Testis (tissue), 3 donors: ENCODE measurements around the gene GPS1. TPM values are rescaled to one million over a fixed set of nuclear protein-coding genes. Genes with fewer than 3 reads are reported as not detected.

Source experiments
- DNase-seq: peaks from one replicate; pipeline ENCODE4 v3.0.0-alpha.2; 2019
- H3K27ac ChIP-seq, 2 donors: fragments of 200-600 bp; sonication (generic); one replicate each; pipeline ENCODE4 v1.5.1; 2019
- H3K27me3 ChIP-seq: fragments of 200-600 bp; sonication (generic); one replicate; pipeline ENCODE4 v1.5.1; 2019
- H3K36me3 ChIP-seq: fragments of 200-600 bp; sonication (generic); one replicate; pipeline ENCODE4 v1.5.1; 2017; ENCODE audit warnings: low read depth; ENCODE audit errors: missing control alignments
- H3K4me1 ChIP-seq: fragments of 200-600 bp; sonication (generic); one replicate; pipeline ENCODE4 v1.5.1; 2019
- H3K4me3 ChIP-seq, 2 donors: fragments of 200-600 bp; sonication (generic); one replicate each; pipeline ENCODE4 v1.5.1; 2017 to 2019
- H3K9me3 ChIP-seq: fragments of 200-600 bp; sonication (generic); one replicate; pipeline ENCODE4 v1.5.1; 2017
- POLR2A ChIP-seq: fragments of 450-650 bp; IDR thresholded peaks from one replicate; pipeline ENCODE4 v1.6.1; 2017; ENCODE audit warnings: antibody characterized with exemption, mild to moderate bottlenecking, moderate library complexity
- WGBS, 2 donors: methylation state at CpG; one replicate each; pipeline ENCODE4 v1.1.5; 2018; 5-methylcytosine and 5-hydroxymethylcytosine counted together
- intact Hi-C: fragments of 100-400 bp; cut with DNase I; formaldehyde crosslinking; loops from one replicate; pipeline ENCODE4 v1.15.1; 2023; ENCODE audit warnings: low total_unique reads
- polyA plus RNA-seq: library from polyadenylated mRNA; stranded (reverse); fragments of 350-450 nt; fragmentation: Illumina TruSeq; extraction: RNeasy Lipid Tissue Mini Kit (QIAGEN cat#74804); gene quantifications from one replicate; pipeline ENCODE4 v1.2.3, GENCODE V29; 2014; ENCODE audit warnings: low read depth, low replicate concordance; ENCODE audit not compliant: insufficient read depth
- total RNA-seq, 2 donors: library from RNA; depleted of rRNA; stranded (reverse); fragments of >200 nt; gene quantifications; one replicate each; pipeline ENCODE4 v1.2.3, GENCODE V29; 2016
- TF ChIP-seq, protein P1 (sequence below), 3 experiments: fragments of 450-650 bp in 2 of 3; fragments of 200-600 bp in 1 of 3; sonication (generic) in 1 of 3; IDR thresholded peaks; one replicate each; pipeline ENCODE4 v1.5.1; 2016 to 2019; ENCODE audit warnings: antibody characterized with exemption in 3 of 3, mild to moderate bottlenecking in 2 of 3, moderate library complexity in 1 of 3

GPS1 gene
- total and polyA plus RNA-seq, 3 donors from 2014 or later: 170 to 190 (median 178) TPM

DNA sequence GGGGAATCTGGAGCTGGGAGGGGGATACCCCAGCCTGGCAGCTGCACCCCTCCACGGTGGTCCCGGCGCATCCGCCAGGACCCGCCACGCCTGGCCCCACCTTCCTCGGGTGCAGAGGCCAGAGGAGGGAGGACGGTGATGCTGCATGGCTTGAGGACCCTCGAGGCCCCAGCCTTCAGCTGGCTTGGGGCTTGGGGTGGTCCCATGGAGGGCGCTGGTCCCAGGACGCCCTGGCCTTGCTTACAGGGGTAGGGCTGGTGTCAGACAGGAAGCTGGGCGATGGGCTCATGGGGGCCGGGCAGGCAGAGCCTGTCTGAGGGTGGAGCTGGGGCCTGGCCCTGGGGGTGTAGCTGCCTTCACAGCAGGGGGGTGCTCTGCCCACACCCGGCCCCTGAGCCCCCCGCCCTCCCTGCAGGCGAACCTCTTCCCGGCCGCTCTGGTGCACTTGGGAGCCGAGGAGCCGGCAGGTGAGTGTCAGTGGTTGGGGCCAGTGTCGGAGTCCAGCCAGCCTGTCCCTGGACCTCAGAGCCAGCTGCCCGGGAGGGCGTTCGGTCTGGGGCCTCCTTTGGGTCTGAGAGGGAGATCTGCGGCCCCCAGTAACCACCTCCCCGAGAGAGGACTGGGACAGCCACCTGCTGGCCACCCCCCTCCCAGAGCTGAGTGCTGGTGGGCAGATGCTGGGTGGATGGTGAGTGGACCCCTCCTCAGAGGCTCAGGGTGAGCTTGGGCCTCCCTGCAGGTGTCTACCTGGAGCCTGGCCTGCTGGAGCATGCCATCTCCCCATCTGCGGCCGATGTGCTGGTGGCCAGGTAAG, 35.4 kb upstream of the GPS1 start:
- Histone ChIP-seq H3K27me3 (no peaks in the 10 kb centered on the region), H3K4me3 (no peak overlapping the region), H3K36me3 (no peaks in the 10 kb centered on the region), H3K4me1 (peaks cover 6% of the 10 kb centered on the region), H3K9me3 (no peaks in the 10 kb centered on the region), H3K27ac (no peak overlapping the region)
- TF ChIP-seq POLR2A: no peak
- TF ChIP-seq, protein P1, sequence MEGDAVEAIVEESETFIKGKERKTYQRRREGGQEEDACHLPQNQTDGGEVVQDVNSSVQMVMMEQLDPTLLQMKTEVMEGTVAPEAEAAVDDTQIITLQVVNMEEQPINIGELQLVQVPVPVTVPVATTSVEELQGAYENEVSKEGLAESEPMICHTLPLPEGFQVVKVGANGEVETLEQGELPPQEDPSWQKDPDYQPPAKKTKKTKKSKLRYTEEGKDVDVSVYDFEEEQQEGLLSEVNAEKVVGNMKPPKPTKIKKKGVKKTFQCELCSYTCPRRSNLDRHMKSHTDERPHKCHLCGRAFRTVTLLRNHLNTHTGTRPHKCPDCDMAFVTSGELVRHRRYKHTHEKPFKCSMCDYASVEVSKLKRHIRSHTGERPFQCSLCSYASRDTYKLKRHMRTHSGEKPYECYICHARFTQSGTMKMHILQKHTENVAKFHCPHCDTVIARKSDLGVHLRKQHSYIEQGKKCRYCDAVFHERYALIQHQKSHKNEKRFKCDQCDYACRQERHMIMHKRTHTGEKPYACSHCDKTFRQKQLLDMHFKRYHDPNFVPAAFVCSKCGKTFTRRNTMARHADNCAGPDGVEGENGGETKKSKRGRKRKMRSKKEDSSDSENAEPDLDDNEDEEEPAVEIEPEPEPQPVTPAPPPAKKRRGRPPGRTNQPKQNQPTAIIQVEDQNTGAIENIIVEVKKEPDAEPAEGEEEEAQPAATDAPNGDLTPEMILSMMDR (IDR thresholded peaks at IDR 0.05): no peak
- no peak for DNase-seq
- intact Hi-C loops: no loop called here
- 91 to 95% methylated on average over 7 to 22 of the region's 28 CpGs for WGBS, 2 donors

DNA sequence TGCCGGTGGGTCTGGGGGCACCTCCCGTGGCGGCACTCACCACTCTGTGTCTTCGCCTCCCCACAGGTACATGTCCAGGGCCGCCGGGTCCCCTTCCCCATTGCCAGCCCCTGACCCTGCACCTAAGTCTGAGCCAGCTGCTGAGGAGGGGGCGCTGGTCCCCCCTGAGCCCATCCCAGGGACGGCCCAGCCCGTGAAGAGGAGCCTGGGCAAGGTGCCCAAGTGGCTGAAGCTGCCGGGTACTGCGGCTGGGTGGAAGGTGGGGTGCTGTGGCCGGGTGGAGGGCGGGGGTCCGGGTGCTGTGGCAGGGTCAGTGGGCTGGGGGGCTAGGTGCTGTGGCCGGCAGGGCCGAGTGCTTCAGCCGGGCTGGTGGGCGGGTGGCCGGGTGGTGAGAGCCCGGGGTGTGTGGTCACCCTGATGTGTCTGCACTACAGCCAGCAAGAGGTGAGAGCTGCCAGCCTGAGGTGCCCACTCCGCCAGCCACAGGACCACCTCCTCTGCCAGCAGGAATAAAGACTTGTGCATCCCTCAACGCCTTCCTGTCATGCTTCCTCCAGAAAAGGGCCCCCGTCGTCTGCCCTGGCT, 34.7 kb upstream of the GPS1 start:
- H3K27ac ChIP-seq: no peak overlapping the region
- H3K36me3 ChIP-seq: no peaks in the 10 kb centered on the region
- H3K27me3 ChIP-seq: no peaks in the 10 kb centered on the region
- intact Hi-C loops: no loop called here
- H3K4me1 ChIP-seq: peaks cover 13% of the 10 kb centered on the region
- no peaks in the 10 kb centered on the region for H3K9me3 ChIP-seq
- TF ChIP-seq, protein P1 (IDR thresholded peaks at IDR 0.05): no peak
- no peak for TF ChIP-seq POLR2A
- DNase-seq: no peak
- 91 to 93% methylated on average over 21 to 23 of the region's 24 CpGs for WGBS, 2 donors
- H3K4me3 ChIP-seq: no peak overlapping the region

DNA sequence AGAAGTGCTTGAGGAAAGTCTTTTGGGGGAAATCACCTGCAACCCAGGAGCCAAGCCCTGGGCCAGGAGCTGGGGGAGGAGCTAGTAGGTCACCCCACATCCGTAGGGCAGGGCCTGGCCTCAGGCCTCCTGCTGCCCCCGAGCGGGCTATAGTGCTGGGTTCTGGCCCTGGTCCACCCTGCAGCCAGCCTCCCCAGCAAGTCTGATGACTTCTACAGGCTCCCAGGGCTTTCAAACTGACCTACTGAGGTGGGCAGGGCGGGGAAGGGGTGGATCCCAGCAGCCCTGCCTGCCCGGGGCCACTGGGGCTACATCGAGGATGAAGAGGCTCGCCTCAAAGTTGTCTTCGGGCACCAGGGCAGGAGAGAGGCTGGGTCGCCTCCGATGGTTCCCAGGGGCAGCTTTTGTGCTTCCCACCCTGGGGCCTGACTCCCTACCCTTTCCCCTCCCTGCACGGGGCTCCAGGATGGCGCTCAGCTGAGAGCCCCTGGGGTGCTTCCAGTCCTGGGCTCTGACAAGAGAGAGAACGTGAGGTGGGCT, 34.0 kb upstream of the GPS1 start:
- no peaks in the 10 kb centered on the region for H3K27me3 ChIP-seq
- peaks cover 15% of the 10 kb centered on the region for H3K4me1 ChIP-seq
- H3K36me3 ChIP-seq: no peaks in the 10 kb centered on the region
- no peak for DNase-seq
- no peak overlapping the region for H3K4me3 ChIP-seq
- no peak overlapping the region for H3K27ac ChIP-seq
- intact Hi-C loops: no loop called here
- WGBS, 2 donors: 84% methylated on average over 13 of the region's 13 CpGs; no CpG with 5 or more reads in 1 of the 2 donors
- TF ChIP-seq, protein P1 (IDR thresholded peaks at IDR 0.05): no peak
- no peak for TF ChIP-seq POLR2A
- H3K9me3 ChIP-seq: no peaks in the 10 kb centered on the region

DNA sequence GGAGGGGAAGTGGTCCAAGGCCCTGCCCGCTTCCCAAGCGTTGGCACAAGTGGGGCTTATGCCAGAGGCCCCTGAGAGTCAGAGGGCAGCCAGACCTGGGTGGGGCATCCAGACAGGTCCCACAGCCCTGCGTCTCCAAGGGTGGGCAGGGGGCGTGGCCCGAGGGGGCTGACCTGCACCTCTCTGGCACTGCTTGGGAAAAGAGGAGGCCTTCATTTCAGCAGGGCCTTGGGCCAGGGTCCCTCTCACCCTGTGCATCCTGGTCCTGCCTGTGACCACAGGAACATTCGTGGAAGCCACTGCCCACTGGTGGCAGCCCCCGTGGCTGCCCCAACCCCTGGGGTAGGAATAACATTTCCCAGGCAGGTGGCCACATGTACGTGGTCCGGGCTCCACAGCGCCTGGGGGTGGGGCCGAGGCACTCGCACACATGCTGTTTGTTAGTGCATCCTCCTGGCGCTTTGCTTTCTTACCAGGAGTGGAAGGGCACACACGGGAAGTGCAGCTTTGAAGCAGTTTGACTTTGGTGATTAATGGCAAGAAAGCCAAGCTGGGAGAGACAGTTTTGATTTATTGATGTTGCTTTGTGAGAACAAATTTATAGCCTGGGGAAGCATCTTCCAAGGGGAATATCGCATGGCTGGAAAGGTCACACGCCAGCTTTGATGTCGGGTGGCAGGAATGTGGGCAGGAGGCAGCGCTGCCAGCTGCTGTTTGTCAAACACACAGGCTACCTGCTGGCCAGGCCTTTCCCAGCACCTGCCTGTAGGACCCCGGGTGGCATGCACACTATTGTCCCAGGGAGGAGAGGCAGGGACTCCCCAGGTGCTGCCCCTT, 33.3 kb upstream of the GPS1 start:
- Histone ChIP-seq H3K27me3 (no peaks in the 10 kb centered on the region), H3K36me3 (no peaks in the 10 kb centered on the region), H3K4me1 (peaks cover 10% of the 10 kb centered on the region), H3K4me3 (no peak overlapping the region), H3K27ac (no peak overlapping the region), H3K9me3 (no peaks in the 10 kb centered on the region)
- intact Hi-C loops: no loop called here
- 77 to 80% methylated on average over 10 to 19 of the region's 19 CpGs for WGBS, 2 donors
- TF ChIP-seq, protein P1 (IDR thresholded peaks at IDR 0.05): no peak
- no peak for TF ChIP-seq POLR2A
- no peak for DNase-seq
